Nephron (organoid): ENCODE results near the gene ODR4.

ENCODE experiments used
- H3K27ac Mint-ChIP-seq, 3 experiments: 2 replicates each; pipeline ENCODE4 v1.8.0; 2020; ENCODE audit warnings: mixed read lengths in 3 of 3, mild to moderate bottlenecking in 2 of 3, moderate library complexity in 1 of 3
- H3K27me3 Mint-ChIP-seq: 2 replicates; pipeline ENCODE4 v1.8.0; 2021; ENCODE audit warnings: low read depth, mild to moderate bottlenecking, moderate library complexity, mixed read lengths
- H3K36me3 Mint-ChIP-seq: 2 replicates; pipeline ENCODE4 v1.8.0; 2020; ENCODE audit warnings: low read depth, mixed read lengths
- H3K4me1 Mint-ChIP-seq: 2 replicates; pipeline ENCODE4 v1.8.0; 2020; ENCODE audit warnings: mixed read lengths
- H3K4me3 Mint-ChIP-seq, 3 experiments: 2 replicates each; pipeline ENCODE4 v1.8.0; 2020; ENCODE audit warnings: mild to moderate bottlenecking in 3 of 3, mixed read lengths in 3 of 3, moderate library complexity in 2 of 3
- H3K9me3 Mint-ChIP-seq: 2 replicates; pipeline ENCODE4 v1.8.0; 2020; ENCODE audit warnings: mixed read lengths
- CTCF ChIP-seq, 3 experiments: fragments of 200-600 bp; sonication (generic); IDR thresholded peaks; one replicate each; pipeline ENCODE4 v1.5.0; 2021; ENCODE audit warnings: antibody characterized with exemption in 3 of 3; ENCODE audit not compliant: unreplicated experiment in 3 of 3

The ODR4 gene

GRCh38 chr1:186438567-186438966 is 62.9 kb downstream of the ODR4 start:
- H3K4me3 Mint-ChIP-seq = no peak overlapping the region
- TF ChIP-seq CTCF (IDR thresholded peaks at IDR 0.05; ENCODE audit: unreplicated experiment in 3 of 3) = no peak
- H3K27me3 Mint-ChIP-seq = no peaks in the 10 kb centered on the region
- no peaks in the 10 kb centered on the region for H3K36me3 Mint-ChIP-seq
- no peaks in the 10 kb centered on the region for H3K4me1 Mint-ChIP-seq
- no peak overlapping the region for H3K27ac Mint-ChIP-seq
- H3K9me3 Mint-ChIP-seq = no peaks in the 10 kb centered on the region

DNA sequence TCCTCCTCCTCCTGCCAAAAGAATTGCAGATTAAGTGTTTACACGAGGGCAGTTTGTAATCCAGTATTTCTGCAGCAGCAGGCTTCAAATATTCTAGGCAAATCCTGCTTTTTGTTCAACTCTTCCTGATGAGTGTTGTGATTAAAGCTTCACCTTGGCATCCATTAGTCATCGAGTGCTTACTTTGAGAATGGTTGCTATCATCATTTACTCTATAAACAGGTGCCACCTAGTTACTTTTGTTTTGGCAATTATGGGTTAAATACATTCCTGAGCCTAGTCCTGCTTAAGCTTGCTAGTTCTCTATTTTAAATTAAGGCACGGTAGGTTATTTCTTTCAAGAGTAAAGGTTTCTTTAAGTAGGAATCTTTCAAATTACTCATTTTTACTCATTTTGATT is 64.9 kb downstream of the ODR4 start:
- Mint-ChIP-seq H3K27me3 (no peaks in the 10 kb centered on the region), H3K27ac (no peak overlapping the region), H3K9me3 (no peaks in the 10 kb centered on the region), H3K4me1 (no peaks in the 10 kb centered on the region), H3K36me3 (no peaks in the 10 kb centered on the region), H3K4me3 (no peak overlapping the region)
- no peak for TF ChIP-seq CTCF (IDR thresholded peaks at IDR 0.05; ENCODE audit: unreplicated experiment in 3 of 3)

GRCh38 chr1:186442651-186443375 is 67.2 kb downstream of the ODR4 start:
- Mint-ChIP-seq H3K36me3 (no peaks in the 10 kb centered on the region), H3K27ac (no peak overlapping the region), H3K27me3 (no peaks in the 10 kb centered on the region), H3K4me3 (no peak overlapping the region), H3K4me1 (no peaks in the 10 kb centered on the region), H3K9me3 (no peaks in the 10 kb centered on the region)
- TF ChIP-seq CTCF (IDR thresholded peaks at IDR 0.05; ENCODE audit: unreplicated experiment in 3 of 3) = no peak

- no peak overlapping the region for H3K27ac Mint-ChIP-seq
- no peaks in the 10 kb centered on the region for H3K9me3 Mint-ChIP-seq
- H3K4me3 Mint-ChIP-seq = no peak overlapping the region
- no peaks in the 10 kb centered on the region for H3K4me1 Mint-ChIP-seq
- H3K27me3 Mint-ChIP-seq = no peaks in the 10 kb centered on the region
- H3K36me3 Mint-ChIP-seq = no peaks in the 10 kb centered on the region
- TF ChIP-seq CTCF (IDR thresholded peaks at IDR 0.05; ENCODE audit: unreplicated experiment in 3 of 3) = no peak
Observed at GRCh38 chr1:186443638-186444037, 68.0 kb downstream of the ODR4 start.

DNA sequence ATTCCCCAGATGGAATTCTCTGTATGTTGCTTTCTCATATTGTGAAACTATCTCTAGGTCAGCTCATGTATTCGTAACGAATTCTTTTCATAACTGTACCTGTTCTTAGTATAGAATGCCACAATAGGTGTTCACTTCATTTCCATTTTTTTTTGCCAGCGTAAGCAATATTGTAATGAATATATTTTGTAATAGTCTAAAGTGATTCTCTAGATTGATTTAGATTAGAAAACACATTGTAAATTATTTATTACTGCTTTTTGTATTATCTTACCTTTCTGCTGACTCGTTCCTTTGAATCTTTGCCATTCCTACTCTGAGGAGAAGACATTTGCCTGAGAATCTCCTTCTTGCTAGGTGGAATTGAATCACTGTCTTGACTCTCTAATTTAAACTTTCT is 70.5 kb downstream of the ODR4 start:
- no peaks in the 10 kb centered on the region for H3K4me1 Mint-ChIP-seq
- TF ChIP-seq CTCF (IDR thresholded peaks at IDR 0.05; ENCODE audit: unreplicated experiment in 3 of 3) = no peak
- no peaks in the 10 kb centered on the region for H3K36me3 Mint-ChIP-seq
- H3K27me3 Mint-ChIP-seq = no peaks in the 10 kb centered on the region
- H3K9me3 Mint-ChIP-seq = no peaks in the 10 kb centered on the region
- H3K4me3 Mint-ChIP-seq = no peak overlapping the region
- no peak overlapping the region for H3K27ac Mint-ChIP-seq

GRCh38 chr1:186454981-186455380 is 79.3 kb downstream of the ODR4 start:
- H3K4me3 Mint-ChIP-seq = no peak overlapping the region
- no peak for TF ChIP-seq CTCF (IDR thresholded peaks at IDR 0.05; ENCODE audit: unreplicated experiment in 3 of 3)
- no peaks in the 10 kb centered on the region for H3K36me3 Mint-ChIP-seq
- H3K4me1 Mint-ChIP-seq = no peaks in the 10 kb centered on the region
- H3K27me3 Mint-ChIP-seq = no peaks in the 10 kb centered on the region
- no peaks in the 10 kb centered on the region for H3K9me3 Mint-ChIP-seq
- H3K27ac Mint-ChIP-seq = no peak overlapping the region
